ENCODE measurements around the gene SLC2A6.

Gene SLC2A6

DNA sequence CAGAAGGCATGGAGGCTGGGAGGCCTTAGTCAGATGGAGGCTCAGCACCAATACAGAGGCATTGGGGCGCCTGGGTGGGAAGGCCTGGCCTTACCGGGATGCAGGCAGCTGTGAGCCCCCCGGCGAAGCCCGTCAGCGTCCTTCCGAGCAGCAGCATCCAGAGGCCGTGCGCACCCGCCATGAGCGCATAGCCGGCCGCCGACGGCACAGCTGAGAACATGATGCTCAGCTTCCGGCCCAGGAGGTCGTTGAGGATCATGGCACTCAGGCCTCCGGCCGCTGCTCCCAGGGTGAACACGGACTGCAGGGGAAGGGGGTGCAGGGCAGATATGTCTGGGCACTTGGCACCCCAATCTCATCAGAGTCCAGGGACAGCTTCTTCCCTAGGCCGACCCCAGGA is 2.0 kb downstream of the SLC2A6 start:
- DNase-seq (ENCODE audit: low read depth in 1 of 2, low spot score in 1 of 2): no peak
- in situ Hi-C loops (cut with HindIII; ENCODE audit: low pct_unique_long_range_greater_than_20kb, low sequenced_read_pairs): no loop called here
- TF ChIP-seq JUND (IDR thresholded peaks at IDR 0.05; ENCODE audit: low read depth): no peak

DNA sequence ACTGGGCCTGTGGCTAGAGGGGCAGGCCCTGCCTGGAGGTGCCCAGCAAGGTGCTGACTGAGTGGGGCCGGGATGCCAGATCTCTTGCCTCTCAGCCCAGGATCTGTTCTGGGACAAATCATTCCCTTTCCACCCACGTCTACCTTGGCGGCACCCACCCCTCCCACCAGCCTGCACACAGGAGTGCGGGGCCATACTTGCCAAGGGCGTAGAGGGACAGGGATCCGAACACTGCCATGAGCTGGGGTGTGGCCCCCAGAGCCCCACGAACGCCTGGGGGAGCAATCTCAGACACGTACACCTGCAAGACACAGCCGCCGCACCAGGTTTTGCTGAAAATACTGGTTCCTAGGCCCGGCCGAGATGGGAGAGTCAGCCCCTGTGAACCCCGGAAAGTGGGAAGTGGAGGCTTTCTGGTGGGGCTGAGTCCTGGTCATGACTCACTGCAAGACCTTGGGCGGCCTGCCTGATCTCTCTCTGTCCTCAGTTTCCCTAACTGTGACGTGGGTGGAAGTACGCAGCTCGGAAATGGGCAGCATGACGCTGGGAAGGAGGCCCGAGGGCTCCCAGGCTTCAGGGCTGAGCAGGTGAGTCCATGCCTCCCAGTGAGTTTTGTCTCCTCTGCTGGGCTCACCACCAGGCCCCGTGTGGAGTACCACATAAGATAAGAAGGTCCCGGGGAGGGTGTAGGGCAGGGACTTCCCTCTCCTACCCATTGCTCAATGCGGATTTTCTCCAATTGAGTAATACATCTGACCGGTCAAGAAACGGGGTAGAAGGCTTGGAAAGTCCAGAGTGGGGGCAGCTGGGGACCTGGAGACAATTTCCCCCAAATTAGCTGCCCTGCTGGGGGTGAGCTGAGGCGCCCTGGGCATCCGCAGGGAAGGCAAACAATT is 2.6 kb downstream of the SLC2A6 start:
- DNase-seq (ENCODE audit: low read depth in 1 of 2, low spot score in 1 of 2): no peak
- no peak for TF ChIP-seq JUND (IDR thresholded peaks at IDR 0.05; ENCODE audit: low read depth)
- in situ Hi-C loops (cut with HindIII; ENCODE audit: low pct_unique_long_range_greater_than_20kb, low sequenced_read_pairs): no loop called here

- no peak for DNase-seq (ENCODE audit: low read depth in 1 of 2, low spot score in 1 of 2)
- no peak for TF ChIP-seq JUND (IDR thresholded peaks at IDR 0.05; ENCODE audit: low read depth)
- in situ Hi-C loops (cut with HindIII; ENCODE audit: low pct_unique_long_range_greater_than_20kb, low sequenced_read_pairs): no loop called here
Observed at GRCh38 chr9:133475292-133476012, 3.4 kb downstream of the SLC2A6 start.

- DNase-seq (ENCODE audit: low read depth in 1 of 2, low spot score in 1 of 2): no peak
- in situ Hi-C loops (cut with HindIII; ENCODE audit: low pct_unique_long_range_greater_than_20kb, low sequenced_read_pairs): no loop called here
- TF ChIP-seq JUND (IDR thresholded peaks at IDR 0.05; ENCODE audit: low read depth): no peak
Observed at GRCh38 chr9:133474853-133475252, 4.0 kb downstream of the SLC2A6 start.

- no peak for DNase-seq (ENCODE audit: low read depth in 1 of 2, low spot score in 1 of 2)
- in situ Hi-C loops (cut with HindIII; ENCODE audit: low pct_unique_long_range_greater_than_20kb, low sequenced_read_pairs): no loop called here
- no peak for TF ChIP-seq JUND (IDR thresholded peaks at IDR 0.05; ENCODE audit: low read depth)
Observed at GRCh38 chr9:133474215-133474614, 4.7 kb downstream of the SLC2A6 start.

DNA sequence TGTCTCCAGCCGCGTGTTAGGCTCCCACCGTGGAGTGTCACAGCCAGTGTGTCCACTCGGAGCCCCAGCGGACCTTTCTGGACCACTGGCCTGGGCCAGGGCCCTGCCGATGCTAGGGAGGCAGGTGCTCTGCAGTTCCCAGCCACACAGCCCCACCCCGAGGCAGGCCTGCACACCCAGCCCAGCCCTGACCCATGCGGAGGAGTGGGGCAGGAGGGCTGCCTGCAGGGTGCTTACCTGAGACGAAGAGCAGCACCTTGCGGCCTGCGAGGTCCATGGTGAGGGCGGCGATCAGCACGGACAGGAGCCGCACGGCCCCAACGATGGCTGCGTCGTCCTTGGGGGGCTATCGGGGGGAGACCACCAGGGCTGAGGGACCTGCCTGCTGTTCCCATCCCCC is 5.2 kb downstream of the SLC2A6 start:
- no peak for DNase-seq (ENCODE audit: low read depth in 1 of 2, low spot score in 1 of 2)
- in situ Hi-C loops (cut with HindIII; ENCODE audit: low pct_unique_long_range_greater_than_20kb, low sequenced_read_pairs): no loop called here
- TF ChIP-seq JUND (IDR thresholded peaks at IDR 0.05; ENCODE audit: low read depth): no peak

DNA sequence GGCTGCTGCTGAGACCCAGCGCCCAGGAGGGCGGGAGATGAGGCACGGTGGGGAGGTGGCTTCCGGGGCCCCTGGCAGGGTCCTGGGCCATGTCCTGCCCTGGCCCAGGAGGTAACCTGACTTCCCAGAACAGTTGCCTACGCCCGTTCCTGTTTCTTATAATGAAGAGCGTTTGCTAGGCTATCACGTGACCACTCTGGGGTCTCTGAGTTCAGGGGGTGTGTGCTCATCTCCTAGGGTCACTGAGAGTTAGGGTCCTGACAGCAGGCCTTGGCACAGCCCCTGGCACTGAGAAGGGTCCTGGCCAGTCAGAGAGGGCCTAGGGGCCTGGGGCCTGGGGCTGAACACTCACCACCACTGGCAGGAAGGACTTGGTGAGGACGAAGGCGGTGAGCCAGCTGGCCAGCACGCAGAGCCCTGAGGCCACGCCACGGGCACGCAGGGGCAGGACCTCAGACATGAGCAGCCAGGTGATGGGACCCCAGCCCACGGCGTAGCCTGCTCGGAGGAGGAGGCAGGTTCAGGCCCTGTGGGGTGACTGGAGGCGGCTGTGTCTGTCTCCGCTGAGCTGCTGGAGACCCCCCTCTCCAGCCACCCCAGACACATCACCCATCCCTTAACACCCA is 6.0 kb downstream of the SLC2A6 start:
- DNase-seq (ENCODE audit: low read depth in 1 of 2, low spot score in 1 of 2): no peak
- TF ChIP-seq JUND (IDR thresholded peaks at IDR 0.05; ENCODE audit: low read depth): no peak
- in situ Hi-C loops (cut with HindIII; ENCODE audit: low pct_unique_long_range_greater_than_20kb, low sequenced_read_pairs): no loop called here

- no peak for TF ChIP-seq JUND (IDR thresholded peaks at IDR 0.05; ENCODE audit: low read depth)
- no peak for DNase-seq (ENCODE audit: low read depth in 1 of 2, low spot score in 1 of 2)
- in situ Hi-C loops (cut with HindIII; ENCODE audit: low pct_unique_long_range_greater_than_20kb, low sequenced_read_pairs): no loop called here
Observed at GRCh38 chr9:133472277-133472645, 6.6 kb downstream of the SLC2A6 start.

DNA sequence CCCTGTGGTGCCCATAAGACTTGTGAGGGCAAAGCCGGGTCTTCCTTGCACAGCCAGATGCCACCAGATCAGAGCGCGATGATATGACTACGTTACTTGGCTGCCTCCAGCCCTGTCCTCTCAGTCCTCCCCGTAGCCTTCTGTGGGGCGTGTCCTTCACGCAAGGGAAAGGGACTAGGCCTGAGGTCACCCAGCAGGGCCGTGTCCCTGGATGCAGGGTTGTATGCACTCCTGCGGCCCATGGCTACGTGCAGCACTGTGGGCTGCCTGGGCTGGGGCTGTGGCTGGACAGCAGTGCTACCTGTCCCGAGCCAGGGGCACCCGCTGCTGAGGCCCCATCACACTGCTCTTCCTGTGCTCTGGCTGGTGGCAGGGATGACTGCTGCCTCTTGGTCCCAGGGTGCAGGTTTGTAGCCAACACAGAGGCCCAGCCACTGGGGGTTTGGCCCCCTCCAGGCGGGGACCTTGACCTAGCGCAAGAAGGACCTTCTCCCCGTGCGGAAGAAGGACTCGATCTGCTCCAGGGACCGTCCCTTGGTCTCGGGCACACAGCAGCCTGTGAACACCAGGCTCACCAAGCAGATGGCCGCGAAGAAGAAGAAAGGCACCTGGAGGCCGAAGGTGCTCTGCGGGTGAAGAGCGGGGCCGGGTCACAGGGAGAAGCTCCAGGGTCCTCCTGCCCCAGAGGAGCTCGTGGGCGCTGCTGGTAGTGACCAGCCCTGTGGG is 7.2 kb downstream of the SLC2A6 start:
- no peak for DNase-seq (ENCODE audit: low read depth in 1 of 2, low spot score in 1 of 2)
- in situ Hi-C loops (cut with HindIII; ENCODE audit: low pct_unique_long_range_greater_than_20kb, low sequenced_read_pairs): no loop called here
- no peak for TF ChIP-seq JUND (IDR thresholded peaks at IDR 0.05; ENCODE audit: low read depth)

- no peak for DNase-seq (ENCODE audit: low read depth in 1 of 2, low spot score in 1 of 2)
- TF ChIP-seq JUND (IDR thresholded peaks at IDR 0.05; ENCODE audit: low read depth): no peak
- in situ Hi-C loops (cut with HindIII; ENCODE audit: low pct_unique_long_range_greater_than_20kb, low sequenced_read_pairs): no loop called here
Observed at GRCh38 chr9:133470988-133471387, 7.9 kb downstream of the SLC2A6 start.

- no peak; the same call in 1 of the 2 replicates for TF ChIP-seq JUND (IDR thresholded peaks at IDR 0.05; ENCODE audit: low read depth)
- DNase-seq (ENCODE audit: low read depth in 1 of 2, low spot score in 1 of 2): no peak
- in situ Hi-C loops (cut with HindIII; ENCODE audit: low pct_unique_long_range_greater_than_20kb, low sequenced_read_pairs): no loop called here
Observed at GRCh38 chr9:133470427-133470924, 8.4 kb downstream of the SLC2A6 start.

DNA sequence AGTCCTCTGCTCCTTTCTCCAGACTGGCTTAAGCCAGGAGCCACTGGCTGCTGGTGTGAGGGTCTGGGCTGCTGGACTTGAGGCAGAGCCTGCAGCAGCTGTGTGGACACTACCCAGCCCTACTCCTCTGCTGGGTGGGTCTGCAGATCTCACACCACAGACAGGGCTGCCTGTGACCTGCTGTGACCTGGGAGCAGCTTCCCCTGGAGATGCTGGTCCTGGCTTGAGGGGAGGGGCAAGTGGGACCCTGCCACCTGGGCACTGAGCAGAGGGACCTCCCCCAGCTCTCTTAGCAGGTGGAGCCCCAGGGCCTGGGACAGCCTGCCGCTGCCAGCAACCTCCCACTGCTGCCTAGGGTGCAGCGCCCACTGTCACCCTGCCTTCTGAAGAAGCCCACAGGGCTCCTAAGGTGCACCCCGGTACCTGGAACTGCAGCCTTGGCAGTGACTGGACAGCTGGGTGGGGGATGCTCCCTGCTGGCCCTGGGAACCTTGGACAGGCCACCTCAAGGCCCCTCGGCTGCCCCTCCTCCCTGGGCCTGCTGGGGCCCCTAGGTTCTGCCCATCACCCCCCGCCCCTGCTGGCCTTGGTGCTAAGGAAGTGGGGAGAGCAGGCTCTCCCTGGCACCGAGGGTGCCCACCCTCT is 10.0 kb downstream of the SLC2A6 start:
- no peak for TF ChIP-seq JUND (IDR thresholded peaks at IDR 0.05; ENCODE audit: low read depth)
- in situ Hi-C loops (cut with HindIII; ENCODE audit: low pct_unique_long_range_greater_than_20kb, low sequenced_read_pairs): no loop called here

More for the DNA sequence above, 10.0 kb downstream of the SLC2A6 start:
- no peak for DNase-seq (ENCODE audit: low read depth in 1 of 2, low spot score in 1 of 2)
